Limb (tissue), 2 donors: Measurements from ENCODE around the gene SLC9A4.

Experiments
- DNase-seq, 2 donors: peaks; one replicate each; pipeline ENCODE4 v3.0.0-alpha.2; 2016; ENCODE audit errors: extremely low spot score in 2 of 2

SLC9A4 gene

GRCh38 chr2:102473020-102473419 is at the start of gene SLC9A4:
TSS of gene SLC9A4 (plus strand) at chr2:102473226. CDS start at chr2:102473760, 534 bp downstream.
- DNase-seq, result peak; percentile 24 to 60

- no peak for DNase-seq
Measured at GRCh38 chr2:102423368-102423767, 49.7 kb upstream of the SLC9A4 start.

- no peak for DNase-seq
Measured at GRCh38 chr2:102424754-102425153, 48.3 kb upstream of the SLC9A4 start.

DNA sequence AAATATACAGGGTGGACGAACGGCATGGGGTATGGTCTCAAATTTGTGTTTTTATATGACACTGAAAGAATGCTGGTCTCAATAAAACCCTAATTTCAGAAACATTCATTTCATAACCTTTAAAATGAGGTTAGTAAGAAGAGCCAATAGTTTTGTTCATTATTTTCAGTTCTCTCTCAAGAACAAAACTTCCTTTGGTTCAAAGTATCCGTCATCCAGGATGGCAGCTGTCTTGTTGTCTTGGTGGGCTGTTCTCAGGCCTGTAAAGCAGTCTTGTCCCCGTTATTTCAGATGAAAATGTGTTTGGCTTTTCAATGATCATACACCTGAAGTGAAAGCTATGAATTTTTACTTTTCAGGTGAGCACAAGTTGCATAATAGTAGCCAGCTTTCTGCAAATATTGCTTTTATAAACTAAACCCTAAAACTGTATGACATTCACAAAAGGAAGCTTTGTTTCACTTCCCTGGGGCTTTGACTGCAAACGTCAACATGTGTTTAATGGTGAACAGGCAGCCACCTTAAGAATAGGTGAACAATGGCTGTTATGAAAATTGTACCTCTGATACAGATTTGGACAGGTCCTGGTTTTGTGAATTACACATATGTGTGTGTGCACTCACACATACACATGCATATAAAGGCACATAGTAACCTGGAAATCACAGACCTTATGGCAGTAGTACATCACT is 47.4 kb upstream of the SLC9A4 start:
- no peak for DNase-seq

DNA sequence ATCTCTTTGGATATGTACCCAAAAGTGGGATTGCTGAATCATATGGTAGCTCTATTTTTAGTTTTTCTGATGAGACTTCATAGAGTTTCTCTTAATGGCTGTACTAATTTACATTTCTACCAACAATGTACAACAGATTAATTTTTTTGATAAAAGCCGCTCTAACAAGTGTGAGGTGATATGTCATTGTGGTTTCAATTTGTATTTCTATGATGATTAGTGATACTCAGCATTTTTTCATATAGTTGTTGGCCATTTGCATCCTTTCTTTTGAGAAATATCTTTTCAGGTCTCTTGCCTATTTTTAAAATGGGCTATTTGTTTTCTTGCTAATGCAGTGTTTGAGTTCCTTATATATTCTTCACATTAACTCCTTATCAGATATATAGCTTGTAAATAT is 45.8 kb upstream of the SLC9A4 start:
- no peak for DNase-seq

DNA sequence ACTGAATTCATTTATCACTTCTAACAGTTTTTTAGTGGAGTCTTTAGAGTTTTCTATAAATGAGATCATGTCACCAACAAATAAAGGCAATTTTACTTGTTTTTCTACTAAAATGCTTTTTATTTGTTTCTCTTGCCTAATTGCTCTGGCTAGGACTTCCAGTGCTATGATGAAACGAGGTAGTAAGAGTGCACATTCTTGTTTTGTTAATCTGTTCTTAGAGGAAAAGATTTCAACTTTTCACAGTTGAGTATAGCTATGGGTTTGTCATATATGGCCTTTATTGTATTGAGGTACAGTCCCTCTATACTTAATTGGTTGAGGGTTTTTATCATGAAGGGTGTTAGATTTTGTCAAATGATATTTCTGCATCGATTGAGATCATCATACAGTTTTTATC is 44.5 kb upstream of the SLC9A4 start:
- no peak for DNase-seq

GRCh38 chr2:102432386-102432785 is 40.6 kb upstream of the SLC9A4 start:
- no peak for DNase-seq

- DNase-seq, result no peak
Measured at GRCh38 chr2:102433973-102434654, 38.9 kb upstream of the SLC9A4 start.

- DNase-seq, result no peak
Measured at GRCh38 chr2:102434655-102435381, 38.2 kb upstream of the SLC9A4 start.

DNA sequence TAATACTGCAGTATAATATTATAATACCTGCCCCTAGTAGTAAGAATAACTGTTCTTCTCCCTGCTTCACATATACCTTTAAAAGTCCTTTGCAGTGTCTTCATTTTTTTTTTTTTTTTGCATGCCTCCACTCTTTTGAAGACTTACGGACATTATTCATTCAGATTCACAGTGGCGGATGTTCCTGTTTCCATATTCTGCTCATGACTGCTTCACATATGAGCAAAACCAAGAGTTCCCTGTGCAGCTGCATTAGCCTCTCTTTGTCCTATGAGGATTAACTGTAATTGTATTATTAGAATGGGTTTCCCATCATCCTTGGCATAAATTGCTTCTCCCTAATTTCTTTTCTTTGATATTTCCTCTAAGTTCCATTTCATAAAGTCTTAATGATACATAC is 37.3 kb upstream of the SLC9A4 start:
- DNase-seq, result no peak

GRCh38 chr2:102436323-102436722 is 36.7 kb upstream of the SLC9A4 start:
- no peak for DNase-seq

GRCh38 chr2:102437122-102437521 is 35.9 kb upstream of the SLC9A4 start:
- DNase-seq, result no peak

DNA sequence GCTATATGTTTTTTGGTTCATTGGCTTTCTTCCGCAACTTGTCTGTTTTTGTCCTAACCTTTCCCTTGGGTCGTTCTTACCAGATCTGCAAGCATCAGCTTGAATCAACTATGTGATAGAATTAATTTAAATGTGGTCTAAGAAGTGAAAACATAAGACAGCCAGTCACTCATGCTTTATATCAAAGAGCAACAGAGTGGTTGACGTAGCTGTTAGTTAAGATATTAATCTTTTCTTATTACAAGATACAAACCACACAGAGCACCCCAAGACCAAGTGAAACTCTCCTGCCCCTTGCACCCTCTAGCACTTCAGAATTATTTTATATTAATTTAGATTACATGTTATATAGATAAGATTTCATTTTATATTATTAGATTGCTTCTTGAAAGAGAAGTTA is 34.9 kb upstream of the SLC9A4 start:
- no peak for DNase-seq

- no peak for DNase-seq
Measured at GRCh38 chr2:102438578-102438977, 34.4 kb upstream of the SLC9A4 start.

DNA sequence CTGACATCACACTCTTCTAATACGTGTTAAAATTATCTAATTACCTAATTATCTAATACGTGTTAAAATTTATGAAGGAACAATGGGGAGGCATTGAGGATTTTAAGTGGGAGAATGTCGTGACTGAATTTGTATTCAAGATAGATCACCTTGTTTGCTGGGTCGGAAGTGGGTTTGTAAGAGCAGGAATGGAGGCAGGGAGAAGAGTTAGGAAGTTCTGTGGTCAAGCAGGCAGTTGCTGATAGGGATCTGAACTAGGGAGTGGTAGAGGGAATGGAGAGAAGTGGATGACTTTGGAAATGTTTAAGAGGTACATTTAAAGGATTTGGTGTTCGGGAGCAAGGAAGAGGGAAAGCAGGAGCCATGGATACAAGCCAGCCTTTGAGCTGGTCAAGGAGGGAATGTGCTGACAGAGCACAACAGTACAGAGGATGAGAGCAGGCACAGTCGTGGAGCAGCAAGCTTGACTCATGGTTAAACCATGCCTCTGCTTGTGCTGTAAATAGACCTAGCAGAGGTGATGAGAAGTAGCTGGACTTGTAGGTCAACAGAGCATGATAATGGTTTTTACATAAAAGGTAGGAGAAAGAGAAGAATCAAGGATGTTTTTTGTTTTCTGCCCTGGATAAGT is 33.8 kb upstream of the SLC9A4 start:
- DNase-seq, result no peak

DNA sequence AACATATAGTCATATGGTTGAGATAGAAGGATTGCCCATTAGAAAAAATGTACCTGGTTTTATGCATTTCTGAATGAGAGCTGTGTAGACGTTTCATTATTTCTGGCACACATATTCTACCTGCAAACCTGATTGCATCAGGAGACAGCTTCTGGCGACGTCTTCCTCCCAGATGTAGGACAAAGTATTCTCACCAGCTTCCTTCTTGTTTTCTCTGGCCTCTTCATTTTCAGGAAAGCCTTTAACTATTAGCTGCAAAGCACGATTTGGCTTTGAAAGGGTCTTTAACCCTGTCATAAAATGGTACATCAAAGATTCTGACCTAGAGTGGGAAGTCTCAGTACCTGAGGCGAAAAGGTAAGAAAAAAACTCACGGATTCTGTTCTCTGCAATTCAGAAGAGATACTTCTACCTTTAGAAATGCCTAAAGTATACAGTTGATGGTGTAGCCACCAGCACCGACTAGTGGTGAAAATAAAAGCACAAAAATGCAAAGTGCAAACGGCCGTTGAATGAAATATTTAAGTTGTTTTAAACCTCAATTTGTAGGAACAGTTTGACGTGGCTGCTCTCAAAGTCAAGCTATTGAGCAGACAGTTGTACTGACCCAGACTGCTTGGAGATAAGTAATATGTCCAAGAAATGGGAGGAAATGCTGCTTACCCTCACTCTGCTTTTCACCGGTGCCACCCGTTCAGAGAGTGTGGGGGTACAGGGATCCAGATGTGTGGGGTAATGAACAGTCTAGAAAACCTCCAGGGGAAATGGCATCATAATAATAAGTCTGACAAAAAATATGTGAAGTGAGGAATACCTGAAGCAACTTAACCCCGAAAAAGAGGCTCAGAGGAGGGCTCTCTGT is 29.8 kb upstream of the SLC9A4 start:
- peak in 1 of 2 donors; percentile 22 for DNase-seq

- DNase-seq, result no peak
Measured at GRCh38 chr2:102444233-102444632, 28.8 kb upstream of the SLC9A4 start.

- no peak for DNase-seq
Measured at GRCh38 chr2:102446936-102447335, 26.1 kb upstream of the SLC9A4 start.

DNA sequence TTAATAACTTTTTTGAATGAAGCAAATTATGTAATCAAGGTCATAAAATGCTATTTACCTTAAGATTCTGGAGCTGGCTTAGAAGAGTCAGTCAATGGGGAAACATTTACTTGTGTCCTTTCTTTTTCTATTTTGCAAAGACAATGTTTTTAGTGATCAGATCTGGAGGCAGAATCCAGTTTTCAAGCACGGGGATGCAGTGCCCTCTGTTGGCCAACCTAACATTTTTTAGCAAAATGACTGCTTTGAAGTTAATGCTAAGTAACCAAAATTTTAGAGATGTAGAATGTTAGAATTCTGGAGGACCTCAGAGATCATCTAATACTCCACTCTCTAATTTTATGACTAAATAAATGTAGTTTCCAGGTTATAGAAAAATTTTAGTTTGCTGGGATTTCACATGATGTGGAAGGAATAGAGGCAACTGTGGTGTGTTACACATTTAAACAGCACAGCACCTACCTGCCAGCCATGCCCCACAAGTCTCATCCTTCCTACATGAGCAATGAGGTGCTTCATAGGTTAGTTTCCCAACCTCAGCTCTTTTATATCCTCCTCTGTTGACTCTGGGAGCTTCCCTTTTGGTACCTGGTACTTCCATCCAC is 23.6 kb upstream of the SLC9A4 start:
- peak; percentile 58 to 68 for DNase-seq

GRCh38 chr2:102451968-102452367 is 21.1 kb upstream of the SLC9A4 start:
- DNase-seq, result no peak

- no peak for DNase-seq
Measured at GRCh38 chr2:102453501-102453900, 19.5 kb upstream of the SLC9A4 start.
